Measurements from ENCODE around the gene ONECUT1. TPM values are rescaled to one million over a fixed set of nuclear protein-coding genes. Genes with fewer than 3 reads are reported as not detected.
A peak's percentile ranks its signal among the peaks of the same experiment; 100 is the strongest.

The ONECUT1 gene
- total and polyA plus RNA-seq, 9 donors = 0.08 to 0.21 TPM; not detected in 7

DNA sequence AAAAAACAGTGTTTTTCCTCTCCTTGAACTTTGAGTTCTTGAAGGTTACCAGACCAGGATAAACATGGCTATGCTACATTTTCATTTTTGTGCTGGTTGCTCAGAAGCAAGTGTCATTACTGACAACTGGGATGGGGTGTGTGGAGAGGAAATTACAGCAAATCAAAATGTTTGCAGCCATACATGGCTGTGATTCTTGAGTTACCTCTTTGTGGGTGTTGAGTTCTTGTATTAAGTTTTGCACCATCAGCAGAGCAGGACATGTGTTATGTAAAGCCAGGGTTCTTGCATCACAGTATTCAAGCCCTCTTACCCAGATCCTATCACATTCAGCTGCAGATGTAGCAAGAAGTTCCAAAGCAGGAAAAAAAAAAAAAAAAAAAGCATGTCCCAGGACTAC is 57.0 kb downstream of the ONECUT1 start:
- no peaks in the 10 kb centered on the region for H3K9me3 ChIP-seq (replicated peaks; ENCODE audit: control insufficient read depth, low read depth, low read length)
- no peak overlapping the region for H3K27ac ChIP-seq (ENCODE audit: low read length)
- no peaks in the 10 kb centered on the region for H3K27me3 ChIP-seq (ENCODE audit: control insufficient read depth, insufficient read depth, low read length)
- H3K4me1 ChIP-seq (ENCODE audit: control insufficient read depth, insufficient read depth, low read length) = no peaks in the 10 kb centered on the region
- H3K36me3 ChIP-seq (ENCODE audit: control insufficient read depth, insufficient read depth, low read length) = no peaks in the 10 kb centered on the region
- no peak overlapping the region for H3K4me3 ChIP-seq (ENCODE audit: low read length)
- DNase-seq = peak; percentile 11

- no peaks in the 10 kb centered on the region for H3K36me3 ChIP-seq (ENCODE audit: control insufficient read depth, insufficient read depth, low read length)
- no CpG with 5 or more reads among the region's 3 CpGs for WGBS (ENCODE audit: insufficient coverage)
- no peak for DNase-seq
- H3K4me1 ChIP-seq (ENCODE audit: control insufficient read depth, insufficient read depth, low read length) = no peaks in the 10 kb centered on the region
- H3K27me3 ChIP-seq (ENCODE audit: control insufficient read depth, insufficient read depth, low read length) = no peaks in the 10 kb centered on the region
- no peak overlapping the region for H3K4me3 ChIP-seq (ENCODE audit: low read length)
- H3K9me3 ChIP-seq (replicated peaks; ENCODE audit: control insufficient read depth, low read depth, low read length) = no peaks in the 10 kb centered on the region
- H3K27ac ChIP-seq (ENCODE audit: low read length) = no peak overlapping the region
Observed at GRCh38 chr15:52732551-52732950, 57.6 kb downstream of the ONECUT1 start.

DNA sequence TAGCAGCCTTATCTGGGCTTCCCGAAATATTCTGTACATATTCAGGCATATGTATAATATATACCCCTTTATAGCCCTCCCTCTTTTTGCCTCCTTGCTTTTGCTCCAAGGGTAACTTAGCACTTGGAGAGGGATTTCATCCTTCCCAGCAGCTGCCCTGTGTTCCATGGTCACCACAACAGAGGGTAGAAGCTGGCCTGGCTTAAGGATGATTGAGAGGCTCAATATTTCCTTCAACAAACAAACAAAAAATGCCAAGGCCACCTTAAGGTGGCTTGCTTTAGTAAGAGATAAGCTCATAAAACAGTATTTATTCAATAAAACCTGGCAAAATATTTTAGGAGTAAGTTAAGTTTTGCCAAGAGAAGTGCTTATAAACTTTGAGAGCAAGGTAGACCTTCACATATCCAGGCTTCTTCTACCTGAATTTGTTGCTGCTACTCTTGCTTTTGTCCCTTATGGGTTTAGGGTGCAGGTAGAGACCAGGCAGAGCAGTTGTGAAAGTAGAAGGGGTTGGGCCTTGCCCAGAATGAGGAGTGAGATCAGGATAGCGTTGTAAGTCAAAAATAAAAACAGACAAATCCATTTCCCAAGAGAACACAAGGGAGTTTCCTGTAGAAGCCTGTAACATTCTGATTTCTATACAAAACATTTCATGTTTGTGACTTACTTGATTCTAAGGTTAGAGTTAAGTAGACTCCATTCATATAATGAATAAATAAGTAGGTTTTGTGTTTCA is 58.2 kb downstream of the ONECUT1 start:
- H3K27me3 ChIP-seq (ENCODE audit: control insufficient read depth, insufficient read depth, low read length) = no peaks in the 10 kb centered on the region
- H3K27ac ChIP-seq (ENCODE audit: low read length) = no peak overlapping the region
- H3K4me1 ChIP-seq (ENCODE audit: control insufficient read depth, insufficient read depth, low read length) = no peaks in the 10 kb centered on the region
- no CpG with 5 or more reads among the region's 2 CpGs for WGBS (ENCODE audit: insufficient coverage)
- no peaks in the 10 kb centered on the region for H3K9me3 ChIP-seq (replicated peaks; ENCODE audit: control insufficient read depth, low read depth, low read length)
- no peak overlapping the region for H3K4me3 ChIP-seq (ENCODE audit: low read length)
- no peaks in the 10 kb centered on the region for H3K36me3 ChIP-seq (ENCODE audit: control insufficient read depth, insufficient read depth, low read length)
- DNase-seq = no peak

GRCh38 chr15:52731004-52731403 is 59.1 kb downstream of the ONECUT1 start:
- H3K27ac ChIP-seq (ENCODE audit: low read length) = no peak overlapping the region
- no peaks in the 10 kb centered on the region for H3K27me3 ChIP-seq (ENCODE audit: control insufficient read depth, insufficient read depth, low read length)
- no peaks in the 10 kb centered on the region for H3K4me1 ChIP-seq (ENCODE audit: control insufficient read depth, insufficient read depth, low read length)
- no peak for DNase-seq
- H3K9me3 ChIP-seq (replicated peaks; ENCODE audit: control insufficient read depth, low read depth, low read length) = no peaks in the 10 kb centered on the region
- 75% methylated on average over 2 of the region's 3 CpGs for WGBS (ENCODE audit: insufficient coverage)
- H3K36me3 ChIP-seq (ENCODE audit: control insufficient read depth, insufficient read depth, low read length) = no peaks in the 10 kb centered on the region
- no peak overlapping the region for H3K4me3 ChIP-seq (ENCODE audit: low read length)

- Histone ChIP-seq H3K4me1 (ENCODE audit: control insufficient read depth, insufficient read depth, low read length) (no peaks in the 10 kb centered on the region), H3K36me3 (ENCODE audit: control insufficient read depth, insufficient read depth, low read length) (no peaks in the 10 kb centered on the region), H3K27me3 (ENCODE audit: control insufficient read depth, insufficient read depth, low read length) (no peaks in the 10 kb centered on the region), H3K27ac (ENCODE audit: low read length) (no peak overlapping the region), H3K9me3 (replicated peaks; ENCODE audit: control insufficient read depth, low read depth, low read length) (no peaks in the 10 kb centered on the region), H3K4me3 (ENCODE audit: low read length) (no peak overlapping the region)
- 74% methylated on average over 6 of the region's 7 CpGs for WGBS (ENCODE audit: insufficient coverage)
- DNase-seq = no peak
Observed at GRCh38 chr15:52730594-52730993, 59.5 kb downstream of the ONECUT1 start.

GRCh38 chr15:52730173-52730572 is 60.0 kb downstream of the ONECUT1 start:
- no peaks in the 10 kb centered on the region for H3K9me3 ChIP-seq (replicated peaks; ENCODE audit: control insufficient read depth, low read depth, low read length)
- WGBS (ENCODE audit: insufficient coverage) = no CpG with 5 or more reads among the region's 4 CpGs
- no peaks in the 10 kb centered on the region for H3K36me3 ChIP-seq (ENCODE audit: control insufficient read depth, insufficient read depth, low read length)
- H3K4me1 ChIP-seq (ENCODE audit: control insufficient read depth, insufficient read depth, low read length) = no peaks in the 10 kb centered on the region
- H3K4me3 ChIP-seq (ENCODE audit: low read length) = no peak overlapping the region
- no peaks in the 10 kb centered on the region for H3K27me3 ChIP-seq (ENCODE audit: control insufficient read depth, insufficient read depth, low read length)
- no peak overlapping the region for H3K27ac ChIP-seq (ENCODE audit: low read length)
- peak; percentile 24 for DNase-seq

GRCh38 chr15:52728899-52729298 is 61.2 kb downstream of the ONECUT1 start:
- no peaks in the 10 kb centered on the region for H3K36me3 ChIP-seq (ENCODE audit: control insufficient read depth, insufficient read depth, low read length)
- WGBS (ENCODE audit: insufficient coverage) = no CpG with 5 or more reads among the region's 2 CpGs
- H3K4me1 ChIP-seq (ENCODE audit: control insufficient read depth, insufficient read depth, low read length) = no peaks in the 10 kb centered on the region
- no peaks in the 10 kb centered on the region for H3K9me3 ChIP-seq (replicated peaks; ENCODE audit: control insufficient read depth, low read depth, low read length)
- no peaks in the 10 kb centered on the region for H3K27me3 ChIP-seq (ENCODE audit: control insufficient read depth, insufficient read depth, low read length)
- no peak overlapping the region for H3K4me3 ChIP-seq (ENCODE audit: low read length)
- H3K27ac ChIP-seq (ENCODE audit: low read length) = no peak overlapping the region
- no peak for DNase-seq

DNA sequence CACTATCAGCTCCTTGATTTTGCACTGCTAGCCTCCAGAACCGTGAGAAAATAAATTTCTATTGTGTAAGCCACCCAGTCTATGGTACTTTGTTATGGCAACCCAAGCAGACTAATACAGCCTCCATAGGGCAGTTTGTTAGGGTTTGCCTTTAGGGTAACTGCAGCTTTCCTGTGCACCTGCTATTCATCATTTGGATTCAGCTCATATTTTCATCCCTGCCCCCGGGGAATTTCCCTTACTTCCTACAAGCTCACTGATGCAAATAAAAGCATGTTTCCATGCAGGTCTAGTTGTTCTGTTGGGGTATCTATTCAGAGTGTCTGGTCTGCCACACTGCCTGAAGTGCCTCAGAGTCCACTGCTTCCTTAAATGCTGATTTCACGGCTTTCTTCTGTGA is 62.3 kb downstream of the ONECUT1 start:
- Histone ChIP-seq H3K27ac (ENCODE audit: low read length) (no peak overlapping the region), H3K4me3 (ENCODE audit: low read length) (no peak overlapping the region), H3K36me3 (ENCODE audit: control insufficient read depth, insufficient read depth, low read length) (no peaks in the 10 kb centered on the region), H3K4me1 (ENCODE audit: control insufficient read depth, insufficient read depth, low read length) (no peaks in the 10 kb centered on the region), H3K9me3 (replicated peaks; ENCODE audit: control insufficient read depth, low read depth, low read length) (no peaks in the 10 kb centered on the region), H3K27me3 (ENCODE audit: control insufficient read depth, insufficient read depth, low read length) (no peaks in the 10 kb centered on the region)
- no peak for DNase-seq
- no CpG with 5 or more reads among the region's 3 CpGs for WGBS (ENCODE audit: insufficient coverage)

- DNase-seq = no peak
- Histone ChIP-seq H3K4me1 (ENCODE audit: control insufficient read depth, insufficient read depth, low read length) (no peaks in the 10 kb centered on the region), H3K27ac (ENCODE audit: low read length) (no peak overlapping the region), H3K9me3 (replicated peaks; ENCODE audit: control insufficient read depth, low read depth, low read length) (no peaks in the 10 kb centered on the region), H3K27me3 (ENCODE audit: control insufficient read depth, insufficient read depth, low read length) (no peaks in the 10 kb centered on the region), H3K4me3 (ENCODE audit: low read length) (no peak overlapping the region), H3K36me3 (ENCODE audit: control insufficient read depth, insufficient read depth, low read length) (no peaks in the 10 kb centered on the region)
- WGBS (ENCODE audit: insufficient coverage) = no CpG with 5 or more reads among the region's 2 CpGs
Observed at GRCh38 chr15:52726195-52726594, 63.9 kb downstream of the ONECUT1 start.

GRCh38 chr15:52718551-52718950 is 71.6 kb downstream of the ONECUT1 start:
- Histone ChIP-seq H3K27ac (ENCODE audit: low read length) (no peak overlapping the region), H3K4me1 (ENCODE audit: control insufficient read depth, insufficient read depth, low read length) (no peaks in the 10 kb centered on the region), H3K36me3 (ENCODE audit: control insufficient read depth, insufficient read depth, low read length) (no peaks in the 10 kb centered on the region), H3K4me3 (ENCODE audit: low read length) (no peak overlapping the region), H3K9me3 (replicated peaks; ENCODE audit: control insufficient read depth, low read depth, low read length) (no peaks in the 10 kb centered on the region), H3K27me3 (ENCODE audit: control insufficient read depth, insufficient read depth, low read length) (no peaks in the 10 kb centered on the region)
- no CpG with 5 or more reads among the region's 2 CpGs for WGBS (ENCODE audit: insufficient coverage)
- no peak for DNase-seq

DNA sequence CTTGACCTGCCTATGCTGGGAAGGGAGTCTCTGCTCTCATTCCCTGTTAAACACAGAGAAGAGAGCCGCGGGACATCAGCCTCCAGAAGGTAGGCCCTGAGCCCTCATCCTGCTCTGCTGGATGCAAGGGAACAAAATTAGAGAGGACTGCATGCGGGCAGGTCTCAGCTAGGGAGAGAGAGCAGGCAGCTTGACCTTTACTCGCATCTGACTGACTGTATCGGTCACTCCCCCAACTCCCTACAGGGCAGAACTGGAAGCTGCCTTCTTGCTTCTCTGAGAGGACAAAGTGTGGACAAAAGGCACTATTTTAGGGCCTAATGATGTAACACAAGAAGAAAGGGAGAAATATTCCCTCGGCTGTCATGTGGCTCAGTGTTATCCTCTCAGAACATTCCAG is 72.2 kb downstream of the ONECUT1 start:
- 50% methylated on average over 1 of the region's 6 CpGs for WGBS (ENCODE audit: insufficient coverage)

More for the DNA sequence above, 72.2 kb downstream of the ONECUT1 start:
- no peak overlapping the region for H3K27ac ChIP-seq (ENCODE audit: low read length)
- no peaks in the 10 kb centered on the region for H3K36me3 ChIP-seq (ENCODE audit: control insufficient read depth, insufficient read depth, low read length)
- no peaks in the 10 kb centered on the region for H3K4me1 ChIP-seq (ENCODE audit: control insufficient read depth, insufficient read depth, low read length)
- H3K27me3 ChIP-seq (ENCODE audit: control insufficient read depth, insufficient read depth, low read length) = no peaks in the 10 kb centered on the region
- no peak for DNase-seq
- no peaks in the 10 kb centered on the region for H3K9me3 ChIP-seq (replicated peaks; ENCODE audit: control insufficient read depth, low read depth, low read length)
- no peak overlapping the region for H3K4me3 ChIP-seq (ENCODE audit: low read length)

Data from muscle of leg (tissue), 11 donors.